Inflammatory macrophage treated with lipopolysaccharide for 1 hour (primary cell): ENCODE data around the gene CABP1.
"Not testable (repeated sequence)": the region's sequence is repeated elsewhere in the genome, so short reads cannot be mapped to it uniquely, and the experiment has no call there.

Experiments used
- DNase-seq, 2 donors: peaks; one replicate each; pipeline ENCODE4 v3.0.0-alpha.2; 2020 to 2022

The CABP1 gene

GRCh38 chr12:120668868-120669840 is 28.7 kb downstream of the CABP1 start:
- DNase-seq: no peak

- not testable (repeated sequence) for DNase-seq
Observed at GRCh38 chr12:120670237-120670636, 29.8 kb downstream of the CABP1 start.

GRCh38 chr12:120670667-120671066 is 30.2 kb downstream of the CABP1 start:
- no peak for DNase-seq

- peak; percentile 22 to 38 for DNase-seq
Observed at GRCh38 chr12:120674097-120674636, 33.7 kb downstream of the CABP1 start.

GRCh38 chr12:120677765-120678473 is 37.5 kb downstream of the CABP1 start:
- DNase-seq: peak in 1 of 2 donors; percentile 34

GRCh38 chr12:120678572-120678971 is 38.1 kb downstream of the CABP1 start:
- DNase-seq: no peak

- DNase-seq: no peak
Observed at GRCh38 chr12:120680165-120680738, 39.8 kb downstream of the CABP1 start.

GRCh38 chr12:120684523-120684932 is 44.1 kb downstream of the CABP1 start:
- DNase-seq: peak; percentile 86 to 92

GRCh38 chr12:120685522-120685921 is 45.1 kb downstream of the CABP1 start:
- no peak for DNase-seq

- DNase-seq: peak; percentile 98
Observed at GRCh38 chr12:120686151-120686689, 45.8 kb downstream of the CABP1 start.

- peak; percentile 95 to 97 for DNase-seq
Observed at GRCh38 chr12:120686690-120687577, 46.5 kb downstream of the CABP1 start, which contains the start of gene MLEC. Gene MLEC, plus strand, starts transcription at chr12:120687149. Its CDS starts 148 bp downstream, at chr12:120687297.

- DNase-seq: no peak
Observed at GRCh38 chr12:120687578-120688289, 47.3 kb downstream of the CABP1 start.

- DNase-seq: peak; percentile 37 to 44
Observed at GRCh38 chr12:120688527-120689071, 48.2 kb downstream of the CABP1 start.

- no peak for DNase-seq
Observed at GRCh38 chr12:120689397-120690082, 49.1 kb downstream of the CABP1 start.

- DNase-seq: no peak
Observed at GRCh38 chr12:120690083-120690450, 49.6 kb downstream of the CABP1 start.

GRCh38 chr12:120690978-120691377 is 50.6 kb downstream of the CABP1 start:
- DNase-seq: no peak

- no peak for DNase-seq
Observed at GRCh38 chr12:120692524-120693033, 52.2 kb downstream of the CABP1 start.

- DNase-seq: no peak
Observed at GRCh38 chr12:120693848-120694247, 53.4 kb downstream of the CABP1 start.

GRCh38 chr12:120696626-120697025 is 56.2 kb downstream of the CABP1 start:
- no peak for DNase-seq

GRCh38 chr12:120697344-120697743 is 56.9 kb downstream of the CABP1 start:
- DNase-seq: no peak
